T-helper 9 cell (primary cell): ENCODE results near the gene SHANK3.
"Not testable (repeated sequence)": the region's sequence is repeated elsewhere in the genome, so short reads cannot be mapped to it uniquely, and the experiment has no call there.

Source experiments
- DNase-seq: peaks from one replicate; pipeline ENCODE4 v3.0.0-alpha.2; 2020

The SHANK3 gene

GRCh38 chr22:50654664-50655063 lies 18.0 kb upstream of the SHANK3 start:
- not testable (repeated sequence) for DNase-seq

- DNase-seq: no peak
These were observed 16.2 kb upstream of the SHANK3 start for GRCh38 chr22:50656122-50657070.

- no peak for DNase-seq
These were observed 14.7 kb upstream of the SHANK3 start for GRCh38 chr22:50657925-50658324.

GRCh38 chr22:50659711-50660110 lies 12.9 kb upstream of the SHANK3 start:
- not testable (repeated sequence) for DNase-seq

GRCh38 chr22:50660306-50660705 lies 12.3 kb upstream of the SHANK3 start:
- DNase-seq: no peak

- no peak for DNase-seq
These were observed 7.4 kb upstream of the SHANK3 start for GRCh38 chr22:50665212-50665611.

GRCh38 chr22:50665738-50666137 lies 6.9 kb upstream of the SHANK3 start:
- no peak for DNase-seq

- DNase-seq: no peak
These were observed 2.1 kb upstream of the SHANK3 start for GRCh38 chr22:50670513-50670912.

- no peak for DNase-seq
These were observed 1.6 kb upstream of the SHANK3 start for GRCh38 chr22:50670914-50671538.

- DNase-seq: no peak
These were observed 982 bp upstream of the SHANK3 start for GRCh38 chr22:50671641-50672040.

- no peak for DNase-seq
These were observed 582 bp upstream of the SHANK3 start for GRCh38 chr22:50672041-50672440.

- no peak for DNase-seq
These were observed 857 bp downstream of the SHANK3 start for GRCh38 chr22:50673231-50674129.

- no peak for DNase-seq
These were observed 1.5 kb downstream of the SHANK3 start for GRCh38 chr22:50674130-50674500.

GRCh38 chr22:50674606-50675552 lies 2.3 kb downstream of the SHANK3 start:
- no peak for DNase-seq

- DNase-seq: no peak
These were observed 3.0 kb downstream of the SHANK3 start for GRCh38 chr22:50675553-50676179.

- no peak for DNase-seq
These were observed 3.6 kb downstream of the SHANK3 start for GRCh38 chr22:50676180-50676636.

GRCh38 chr22:50676661-50677492 lies 4.3 kb downstream of the SHANK3 start:
- no peak for DNase-seq

- no peak for DNase-seq
These were observed 5.0 kb downstream of the SHANK3 start for GRCh38 chr22:50677493-50678217.

GRCh38 chr22:50678218-50678650 lies 5.6 kb downstream of the SHANK3 start:
- DNase-seq: no peak
